Measurements from ENCODE around the gene CALHM2. TPM values are rescaled to one million over a fixed set of nuclear protein-coding genes. Genes with fewer than 3 reads are reported as not detected.

Gene CALHM2
- polyA plus RNA-seq, 2 of the 4 experiments (the other 2 are of a cell fraction) = 2.5 to 2.6 TPM

GRCh38 chr10:103475437-103475836 is 23.3 kb upstream of the CALHM2 start:
- H3K27ac ChIP-seq = no peak overlapping the region
- no peak for DNase-seq (ENCODE audit: low read depth in 1 of 2, low spot score in 1 of 2)
- no peak for TF ChIP-seq FOSL2 (IDR thresholded peaks at IDR 0.05)
- no peak for TF ChIP-seq FOSL2 (CRISPR knock-in tag; IDR thresholded peaks at IDR 0.05)
- H3K4me3 ChIP-seq = no peak overlapping the region
- peak in 1 of 2 experiments; percentile 30; a peak in 2 of 6 replicates for ATAC-seq
- no peak overlapping the region for H3K4me2 ChIP-seq
- CTCF ChIA-PET = interaction anchor here (0.7 to 6.8 kb wide), 6 partner anchors 9 to 211 kb away, joined by 3 to 51 read pairs (median 4); no protein-coding TSS in a partner anchor
- POLR2A ChIA-PET = no interaction called here
- peaks cover 24% of the 10 kb centered on the region for H3K4me1 ChIP-seq
- no peak for FAIRE-seq
- WGBS (ENCODE audit: missing lambda C conversion rate) = 58% methylated on average over 4 of the region's 4 CpGs
- H3K9me3 ChIP-seq = no peaks in the 10 kb centered on the region

- POLR2A ChIA-PET = no interaction called here
- WGBS (ENCODE audit: missing lambda C conversion rate) = 62% methylated on average over 3 of the region's 3 CpGs
- no peak for ATAC-seq
Measured at GRCh38 chr10:103474077-103474476, 21.9 kb upstream of the CALHM2 start.

GRCh38 chr10:103473261-103473671 is 21.1 kb upstream of the CALHM2 start:
- POLR2A ChIA-PET = no interaction called here
- TF ChIP-seq BCL3 (IDR thresholded peaks at IDR 0.05) (no peak), RARB (CRISPR knock-in tag; IDR thresholded peaks at IDR 0.05) (no peak), PBX3 (IDR thresholded peaks at IDR 0.05) (no peak), ATOH8 (CRISPR knock-in tag; IDR thresholded peaks at IDR 0.05; ENCODE audit: low read depth) (no peak)

More at GRCh38 chr10:103474077-103474476, 21.9 kb upstream of the CALHM2 start:
- DNase-seq (ENCODE audit: low read depth in 1 of 2, low spot score in 1 of 2) (no peak), FAIRE-seq (no peak)
- H3K9me3 ChIP-seq = no peaks in the 10 kb centered on the region
- H3K4me1 ChIP-seq = peaks cover 13% of the 10 kb centered on the region
- no peak overlapping the region for H3K27ac ChIP-seq
- no peak overlapping the region for H3K4me3 ChIP-seq
- no peak for TF ChIP-seq HES2 (IDR thresholded peaks at IDR 0.05)
- no peak for TF ChIP-seq NR3C1 (IDR thresholded peaks at IDR 0.05)
- no peak for TF ChIP-seq CHD2 (IDR thresholded peaks at IDR 0.05; ENCODE audit: low read length, partially characterized antibody)
- no peak for TF ChIP-seq EHMT2 (IDR thresholded peaks at IDR 0.05; ENCODE audit: low read depth)
- no peak for TF ChIP-seq PHF8 (IDR thresholded peaks at IDR 0.05; ENCODE audit: borderline replicate concordance, low read depth)
- TF ChIP-seq USF2 (IDR thresholded peaks at IDR 0.05) = no peak
- H3K4me2 ChIP-seq = no peak overlapping the region
- CTCF ChIA-PET = interaction anchor here (3.6 to 6.8 kb wide), 2 partner anchors 11 to 58 kb away, joined by 17 to 51 read pairs; no protein-coding TSS in a partner anchor

GRCh38 chr10:103472005-103472404 is 19.8 kb upstream of the CALHM2 start:
- WGBS (ENCODE audit: missing lambda C conversion rate) = 100% methylated on average over 2 of the region's 2 CpGs
- H3K4me3 ChIP-seq = no peak overlapping the region
- ATAC-seq (no peak), FAIRE-seq (no peak), DNase-seq (ENCODE audit: low read depth in 1 of 2, low spot score in 1 of 2) (no peak)
- no peak for TF ChIP-seq NR3C1 (IDR thresholded peaks at IDR 0.05)
- TF ChIP-seq PHF8 (IDR thresholded peaks at IDR 0.05; ENCODE audit: borderline replicate concordance, low read depth) = no peak
- no peak for TF ChIP-seq MAX (IDR thresholded peaks at IDR 0.05)
- no peak for TF ChIP-seq EHMT2 (IDR thresholded peaks at IDR 0.05; ENCODE audit: low read depth)
- TF ChIP-seq E2F6 (IDR thresholded peaks at IDR 0.05; ENCODE audit: borderline replicate concordance, low read depth) = no peak
- no peak for TF ChIP-seq NFE2L2 (conservative IDR thresholded peaks at IDR 0.05; ENCODE audit: low read length)
- no peak for TF ChIP-seq MAZ (IDR thresholded peaks at IDR 0.05; ENCODE audit: borderline replicate concordance, low read depth, low read length)
- no peak for TF ChIP-seq CBX8 (IDR thresholded peaks at IDR 0.05)
- no peak for TF ChIP-seq HMGXB4 (CRISPR knock-in tag; IDR thresholded peaks at IDR 0.05; ENCODE audit: borderline replicate concordance)
- POLR2A ChIA-PET = no interaction called here
- no peak overlapping the region; the same call in 2 of the 3 replicates for H3K4me2 ChIP-seq
- H3K9me3 ChIP-seq = no peaks in the 10 kb centered on the region
- peaks cover 10% of the 10 kb centered on the region; the same call in 2 of the 3 replicates for H3K4me1 ChIP-seq
- H3K27ac ChIP-seq = 0 out of 6 replicates have a peak overlapping the region, but pooled peaks of 1 of the 2 experiments have one; percentile 47
- CTCF ChIA-PET = interaction anchor here (1.0 to 6.8 kb wide), 3 partner anchors 13 to 56 kb away, joined by 3 to 51 read pairs (median 3); no protein-coding TSS in a partner anchor

More at GRCh38 chr10:103473261-103473671, 21.1 kb upstream of the CALHM2 start:
- DNase-seq (ENCODE audit: low read depth in 1 of 2, low spot score in 1 of 2) (no peak), FAIRE-seq (no peak), ATAC-seq (no peak)
- no peak overlapping the region for H3K27ac ChIP-seq
- no peak overlapping the region for H3K4me3 ChIP-seq
- H3K4me1 ChIP-seq = peaks cover 10% of the 10 kb centered on the region; the same call in 2 of the 3 replicates
- no peaks in the 10 kb centered on the region for H3K9me3 ChIP-seq
- CTCF ChIA-PET = interaction anchor here (6.8 kb wide), 1 partner anchor 12 kb away, joined by 51 read pairs; no protein-coding TSS in a partner anchor
- WGBS (ENCODE audit: missing lambda C conversion rate) = 89% methylated on average over 28 of the region's 32 CpGs
- no peak overlapping the region for H3K4me2 ChIP-seq
